ENCODE data around the gene CDK14.
"Not testable (repeated sequence)": the region's sequence is repeated elsewhere in the genome, so short reads cannot be mapped to it uniquely, and the experiment has no call there.

CDK14 gene

DNA sequence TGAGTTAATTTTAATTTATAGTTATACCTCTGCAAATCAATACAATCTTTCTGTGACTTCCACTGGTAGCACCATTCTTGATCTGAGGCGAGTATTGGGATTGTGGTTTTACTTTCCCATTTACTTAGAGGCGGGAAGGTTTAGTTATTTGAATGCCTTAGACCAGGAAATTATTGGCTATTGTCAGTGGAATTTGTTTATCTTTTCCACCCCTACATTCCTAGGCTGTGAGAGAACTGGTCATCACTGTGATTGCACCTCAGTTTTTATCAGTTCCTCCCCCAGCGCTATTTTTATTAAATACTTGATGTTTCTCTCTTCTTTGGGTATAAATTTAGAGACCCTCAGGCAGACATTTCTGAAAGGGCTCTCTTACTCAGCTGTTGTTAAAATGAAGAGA is 29.9 kb downstream of the CDK14 start:
- DNase-seq (ENCODE audit: insufficient read length, low spot score) = no peak
- no peak for FAIRE-seq

DNA sequence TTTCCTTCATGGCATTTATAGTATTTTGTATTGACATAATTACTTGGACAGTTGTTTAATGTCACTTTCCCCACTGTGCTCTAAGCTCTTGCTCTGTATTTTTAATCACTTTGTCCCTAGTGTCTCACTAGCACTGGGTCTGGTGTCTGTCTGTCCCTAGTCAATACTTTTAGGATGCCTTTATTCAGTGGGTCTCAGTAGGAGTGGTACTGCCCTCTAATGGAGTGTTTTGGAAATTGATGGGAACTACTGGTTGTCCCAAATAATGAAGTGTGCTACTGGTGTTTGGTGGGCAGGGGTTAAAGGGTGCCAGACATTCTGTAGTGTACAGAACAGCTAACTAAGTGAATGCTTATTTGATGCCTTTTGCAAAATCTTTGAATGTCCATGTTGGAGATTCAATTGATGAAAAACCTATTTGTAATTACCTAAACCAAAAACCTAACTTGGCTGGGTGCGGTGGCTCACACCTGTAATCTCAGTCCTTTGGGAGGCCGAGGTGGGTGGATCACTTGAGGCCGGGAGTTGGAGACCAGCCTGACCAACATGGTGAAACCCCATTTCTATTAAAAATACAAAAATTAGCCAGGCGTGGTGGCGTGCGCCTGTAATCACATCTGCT is 33.3 kb downstream of the CDK14 start:
- DNase-seq (ENCODE audit: insufficient read length, low spot score) (peak; percentile 23), FAIRE-seq (peak; percentile 55)

DNA sequence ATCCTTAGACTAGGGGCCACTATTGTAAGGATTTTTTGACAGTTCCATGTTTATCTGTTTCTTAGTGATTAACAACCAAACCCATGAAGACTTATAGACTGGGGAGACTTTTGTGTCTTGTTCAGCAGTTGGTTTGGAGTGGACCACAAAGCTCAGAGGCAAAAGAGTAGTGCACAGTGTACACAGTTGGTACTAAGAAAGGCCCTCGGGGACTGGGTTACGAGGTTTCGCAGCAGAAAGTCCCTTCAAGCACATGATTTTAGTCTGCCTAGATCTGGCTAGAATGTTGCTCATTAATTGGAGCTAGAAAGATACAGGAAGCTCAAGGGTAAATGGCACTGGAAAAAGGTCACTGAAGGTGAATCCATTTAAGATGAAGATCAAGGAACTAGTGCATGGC is 35.4 kb downstream of the CDK14 start:
- no peak for DNase-seq (ENCODE audit: insufficient read length, low spot score)
- FAIRE-seq = no peak

DNA sequence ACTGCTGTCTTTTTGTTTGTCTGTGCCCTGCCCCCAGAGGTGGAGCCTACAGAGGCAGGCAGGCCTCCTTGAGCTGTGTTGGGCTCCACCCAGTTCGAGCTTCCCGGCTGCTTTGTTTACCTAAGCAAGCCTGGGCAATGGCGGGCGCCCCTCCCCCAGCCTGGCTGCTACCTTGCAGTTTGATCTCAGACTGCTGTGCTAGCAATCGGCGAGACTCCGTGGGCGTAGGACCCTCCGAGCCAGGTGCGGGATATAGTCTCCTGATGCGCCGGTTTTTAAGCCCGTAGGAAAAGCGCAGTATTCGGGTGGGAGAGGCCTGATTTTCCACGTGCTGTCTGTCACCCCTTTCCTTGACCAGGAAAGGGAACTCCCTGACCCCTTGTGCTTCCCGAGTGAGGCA is 43.6 kb downstream of the CDK14 start:
- not testable (repeated sequence) for FAIRE-seq; DNase-seq (ENCODE audit: insufficient read length, low spot score)

DNA sequence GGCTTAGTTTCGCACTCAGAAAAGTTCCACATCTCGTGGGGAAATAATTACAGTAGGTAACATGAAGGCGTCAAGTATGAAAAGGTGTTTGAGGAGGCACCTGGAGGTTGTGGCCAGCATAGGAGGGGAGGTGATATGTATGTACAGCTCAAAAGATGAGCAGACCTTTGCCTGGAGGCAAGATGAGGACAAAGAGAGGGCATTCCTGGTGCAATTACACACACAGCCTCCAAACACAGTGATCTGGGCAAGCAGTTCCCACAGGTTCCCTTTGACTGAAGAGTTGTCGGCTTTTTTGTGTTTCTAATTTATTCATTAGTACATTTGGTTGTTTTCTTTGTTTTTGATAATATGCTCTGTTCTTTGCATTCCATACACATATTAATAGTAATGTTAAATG is 46.9 kb downstream of the CDK14 start:
- DNase-seq (ENCODE audit: insufficient read length, low spot score) = no peak
- FAIRE-seq = peak; percentile 21

DNA sequence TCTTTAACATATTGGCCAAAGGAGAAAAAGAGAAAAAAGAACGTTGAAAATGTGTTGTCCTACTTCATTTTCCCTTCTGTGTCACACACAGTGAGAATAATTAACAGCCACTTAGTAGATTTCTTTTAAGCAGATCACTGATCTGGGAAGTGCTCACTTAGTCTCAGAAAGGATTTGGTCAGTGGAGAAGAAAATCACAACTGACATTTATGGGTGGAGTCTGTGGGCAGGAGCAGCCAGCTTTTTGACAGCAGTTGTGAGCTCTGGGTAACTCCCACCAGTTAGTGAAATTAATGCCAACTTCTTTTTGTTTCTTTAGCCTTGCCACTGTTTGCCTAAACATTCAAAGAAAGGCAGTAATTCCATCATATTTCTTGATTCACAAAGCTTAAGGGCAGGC is 49.7 kb downstream of the CDK14 start:
- DNase-seq (ENCODE audit: insufficient read length, low spot score) = no peak
- FAIRE-seq = peak; percentile 84

DNA sequence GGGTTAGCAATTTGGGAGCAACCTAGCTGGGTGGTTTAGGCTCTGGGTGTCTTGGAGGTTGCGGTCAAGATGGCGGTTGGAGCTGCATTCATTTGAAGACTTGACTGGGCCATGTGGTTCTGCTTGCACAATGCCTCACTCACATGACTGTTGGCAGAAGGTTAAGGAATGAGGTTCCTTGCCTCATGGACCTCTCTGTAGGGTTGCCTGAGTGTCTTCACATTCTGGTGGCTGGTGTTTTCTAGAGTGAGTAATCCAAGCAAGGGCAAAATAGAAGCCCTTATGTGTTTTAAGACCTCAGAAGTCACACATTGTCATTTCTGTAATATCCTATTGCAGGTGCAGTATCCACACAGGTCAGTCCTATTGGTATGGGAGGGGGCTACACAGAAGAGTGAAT is 52.0 kb downstream of the CDK14 start:
- DNase-seq (ENCODE audit: insufficient read length, low spot score) (no peak), FAIRE-seq (no peak)

DNA sequence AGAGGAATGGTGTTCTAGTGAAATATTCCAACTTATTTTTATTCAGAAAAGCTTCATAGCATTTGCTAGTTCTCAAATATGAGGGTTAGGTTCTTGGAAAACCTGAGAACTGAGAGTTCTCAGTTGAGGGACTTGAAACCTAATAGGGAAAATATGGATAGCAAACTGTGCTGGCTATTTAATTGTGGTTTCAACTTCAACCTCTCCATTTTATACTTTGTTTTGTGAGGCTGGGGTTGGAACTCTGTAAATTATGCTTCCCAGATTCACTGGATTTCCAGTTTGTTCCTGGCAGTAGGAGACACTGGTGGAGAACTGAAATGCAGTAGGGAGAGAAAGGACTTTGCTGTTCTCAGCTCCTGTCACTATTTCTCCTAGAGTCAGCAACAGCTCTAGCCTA is 52.7 kb downstream of the CDK14 start:
- no peak for FAIRE-seq
- no peak for DNase-seq (ENCODE audit: insufficient read length, low spot score)

DNA sequence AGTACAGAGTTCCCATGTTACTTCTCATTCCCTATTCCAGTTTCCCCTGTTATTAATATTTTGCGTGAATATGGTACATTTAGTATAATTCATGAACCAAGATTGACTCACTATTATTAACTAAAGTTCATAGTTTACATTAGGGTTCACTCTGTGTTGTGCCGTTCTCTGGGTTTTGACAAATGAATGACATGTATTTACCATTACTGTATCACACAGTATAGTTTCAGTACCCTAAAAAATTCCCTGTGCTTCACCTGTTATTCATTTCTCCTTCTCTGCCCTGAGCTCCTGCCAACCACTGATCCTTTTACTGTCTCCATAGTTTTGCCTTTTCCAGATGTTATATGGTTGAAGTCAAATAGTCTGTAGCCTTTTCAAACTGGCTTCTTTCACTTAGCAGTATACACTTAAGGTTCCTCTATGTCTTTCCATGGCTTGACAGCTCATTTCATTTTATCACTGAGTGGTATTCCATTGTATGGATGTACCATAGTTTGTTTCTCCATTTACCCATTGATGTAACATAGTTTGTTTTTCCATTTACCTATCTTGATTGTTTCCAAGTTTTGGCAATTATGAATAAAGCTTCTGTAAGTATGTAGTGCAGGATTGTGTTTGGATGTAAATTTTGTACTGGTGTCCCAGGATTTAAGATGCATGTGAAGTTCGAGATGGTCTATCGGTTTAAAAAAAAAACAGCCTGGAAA is 58.8 kb downstream of the CDK14 start:
- DNase-seq (ENCODE audit: insufficient read length, low spot score) = no peak
- FAIRE-seq = no peak

DNA sequence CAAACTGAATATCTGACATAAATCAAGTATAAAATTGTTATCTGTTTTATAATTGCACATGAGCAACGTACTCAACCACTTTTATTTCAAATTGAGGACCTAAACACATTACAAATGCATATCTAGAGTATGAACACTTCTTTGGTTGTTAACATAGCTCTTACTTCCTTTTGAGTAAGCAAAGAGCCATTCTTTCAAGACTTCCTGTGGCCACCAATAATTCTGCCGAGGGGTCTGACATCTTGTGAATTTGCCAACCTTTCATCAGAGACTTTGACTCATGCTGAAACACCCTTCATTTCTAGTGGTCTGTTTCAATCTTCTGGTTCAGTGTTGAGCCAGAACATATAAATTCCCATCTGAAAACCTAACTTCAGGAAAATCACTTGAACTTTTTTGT is 59.4 kb downstream of the CDK14 start:
- no peak for DNase-seq (ENCODE audit: insufficient read length, low spot score)
- peak; percentile 86 for FAIRE-seq

DNA sequence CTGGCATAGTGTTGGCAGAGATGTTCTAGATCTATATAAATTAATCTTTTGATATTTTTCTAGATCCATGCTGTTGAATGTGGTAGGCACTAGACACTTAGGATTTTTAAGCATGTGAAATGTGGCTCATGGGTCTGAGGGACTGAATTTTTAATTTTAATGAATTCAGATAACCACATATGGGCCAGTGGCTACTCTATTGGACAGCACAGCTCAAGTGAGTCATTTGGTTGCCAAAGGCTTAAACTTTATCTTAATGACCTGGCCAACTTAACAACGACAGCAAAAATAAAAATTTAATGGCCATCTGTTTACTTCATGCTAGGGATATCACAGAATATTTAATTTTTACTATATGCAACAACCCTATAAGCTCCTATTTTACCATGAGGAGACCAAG is 61.4 kb downstream of the CDK14 start:
- DNase-seq (ENCODE audit: insufficient read length, low spot score) = no peak
- FAIRE-seq = no peak

DNA sequence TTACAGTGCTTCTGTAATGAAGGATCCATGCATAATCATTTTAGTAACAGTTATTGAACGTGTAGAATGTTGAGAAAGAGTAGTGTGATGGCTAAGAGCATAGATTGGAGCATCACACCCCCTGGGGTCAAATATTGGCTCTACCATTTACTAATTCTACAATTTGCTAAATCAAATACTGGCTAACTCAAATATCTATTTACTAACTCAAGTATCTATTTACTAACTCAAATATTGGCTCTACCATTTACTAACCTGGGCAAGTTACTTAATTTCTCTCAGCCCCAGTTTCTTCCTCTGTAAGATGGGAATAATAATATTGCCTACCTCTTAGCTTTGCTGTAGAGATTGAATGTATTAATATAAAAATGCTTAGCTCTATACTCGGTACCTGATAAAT is 64.0 kb downstream of the CDK14 start:
- FAIRE-seq = no peak

DNA sequence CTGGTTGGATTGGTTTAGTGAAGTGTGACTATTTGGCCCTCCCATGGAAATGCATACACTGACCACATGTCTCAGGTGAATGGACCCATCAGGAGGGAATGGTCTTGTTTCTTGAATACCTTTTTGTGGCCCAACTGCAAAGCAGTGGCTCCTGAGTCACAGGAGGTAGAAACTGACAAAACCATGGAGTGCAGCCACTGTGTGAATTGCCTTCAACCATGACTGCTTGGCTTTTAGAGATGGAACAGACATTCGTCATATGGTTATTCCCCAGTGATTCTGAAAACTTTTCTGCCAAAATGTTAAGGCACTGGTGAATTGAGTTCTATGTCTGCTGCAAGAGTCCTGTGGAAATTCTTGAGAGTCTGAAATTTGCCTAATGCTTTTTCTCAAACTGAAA is 64.7 kb downstream of the CDK14 start:
- FAIRE-seq (peak; percentile 58), DNase-seq (ENCODE audit: insufficient read length, low spot score) (no peak)

More for the DNA sequence above, 64.0 kb downstream of the CDK14 start:
- no peak for DNase-seq (ENCODE audit: insufficient read length, low spot score)

DNA sequence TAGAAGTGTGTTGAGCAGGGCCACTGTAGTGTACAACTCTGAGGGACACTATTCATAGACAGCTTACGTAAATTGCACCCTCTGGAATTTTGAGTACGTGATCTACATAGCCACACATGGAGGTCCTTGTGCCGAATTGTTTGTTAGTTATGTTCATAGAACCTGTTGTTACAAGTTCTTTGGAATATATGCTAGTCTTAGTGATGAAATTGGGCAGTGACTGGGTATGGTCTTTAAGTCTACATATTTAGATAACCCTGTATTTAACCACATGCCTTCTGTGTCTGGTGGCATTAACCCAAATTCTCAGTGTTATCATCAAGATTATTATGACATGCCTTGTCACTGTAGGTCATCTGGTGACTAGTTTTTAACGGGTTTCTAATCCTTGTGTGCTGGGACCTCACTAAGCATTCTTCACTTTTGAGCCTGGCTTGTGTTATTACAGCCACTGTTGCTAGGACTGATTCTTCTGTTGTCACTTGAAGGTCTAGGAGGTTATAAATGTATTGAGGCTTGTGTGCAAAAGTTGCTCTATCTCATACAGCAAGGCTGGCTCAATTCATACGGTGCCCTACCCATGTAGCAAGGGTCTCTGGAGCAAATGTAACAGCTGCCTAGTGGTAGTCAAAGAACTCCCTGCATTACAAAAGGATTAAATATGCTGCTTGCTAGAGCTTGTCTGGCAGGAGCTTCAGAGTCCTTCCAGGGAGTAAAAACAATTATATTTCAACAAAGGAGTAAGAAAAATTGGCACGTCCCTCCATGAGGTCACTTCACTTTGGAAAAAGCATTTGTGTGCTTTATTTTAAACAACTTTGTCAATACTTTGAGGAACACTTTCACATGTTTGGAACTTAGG is 65.4 kb downstream of the CDK14 start:
- FAIRE-seq (peak; percentile 35), DNase-seq (ENCODE audit: insufficient read length, low spot score) (no peak)

DNA sequence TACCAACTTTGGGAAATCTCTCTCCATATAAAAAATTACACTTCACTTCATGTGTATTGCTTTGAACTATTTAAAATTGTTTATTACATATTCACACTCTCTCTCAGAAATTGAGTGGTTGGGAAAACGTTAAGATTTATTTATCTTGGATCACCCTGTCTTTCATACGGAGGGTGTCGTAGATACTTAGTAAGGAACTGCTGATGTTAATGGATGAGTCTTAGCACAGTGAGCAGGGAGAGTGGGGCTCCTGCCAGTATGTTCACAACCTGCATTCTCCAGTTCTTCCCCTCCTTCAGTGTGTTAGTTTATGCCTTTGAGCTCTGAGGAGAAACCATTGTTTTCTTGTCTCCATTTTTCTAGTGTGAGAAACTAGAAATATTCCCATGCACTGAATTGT is 67.1 kb downstream of the CDK14 start:
- FAIRE-seq (peak; percentile 62), DNase-seq (ENCODE audit: insufficient read length, low spot score) (no peak)

DNA sequence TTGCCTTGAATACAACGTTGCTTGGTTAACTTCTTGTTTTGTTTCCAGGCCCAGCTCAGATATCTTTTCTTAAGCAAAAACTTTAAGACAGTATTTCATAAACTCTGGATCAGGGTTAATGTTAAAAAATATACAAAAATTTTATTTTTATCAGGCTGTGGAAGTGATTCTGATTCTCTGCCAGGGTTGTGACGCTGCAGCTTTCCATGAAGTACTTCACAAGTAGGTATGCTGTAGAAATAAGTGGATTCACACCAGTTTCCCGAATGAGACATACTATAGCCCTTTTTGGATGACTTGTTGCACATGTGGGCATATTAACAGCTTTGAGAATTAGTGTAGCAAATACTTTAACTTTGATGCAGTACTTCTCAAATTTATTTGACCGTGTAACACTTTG is 70.1 kb downstream of the CDK14 start:
- no peak for DNase-seq (ENCODE audit: insufficient read length, low spot score)
- no peak for FAIRE-seq

DNA sequence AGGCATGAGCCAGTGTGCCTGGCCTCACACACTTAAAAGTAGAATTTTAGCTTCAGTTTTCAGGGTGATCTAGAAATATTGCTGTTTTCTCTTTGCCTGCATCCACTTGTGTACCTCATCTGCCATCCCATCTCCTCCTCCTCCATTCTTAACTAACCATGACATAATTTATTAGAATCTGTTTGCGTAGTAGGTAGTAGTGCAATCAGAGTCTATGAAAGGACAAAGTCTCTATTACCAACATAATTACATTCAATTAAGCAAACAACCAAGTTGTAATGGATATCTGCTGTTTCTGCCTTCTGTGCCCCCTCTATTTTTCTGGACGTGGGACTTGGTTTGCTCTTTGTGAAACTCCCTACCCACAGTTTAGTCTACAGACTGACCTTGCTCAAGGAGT is 72.9 kb downstream of the CDK14 start:
- FAIRE-seq (no peak), DNase-seq (ENCODE audit: insufficient read length, low spot score) (no peak)

DNA sequence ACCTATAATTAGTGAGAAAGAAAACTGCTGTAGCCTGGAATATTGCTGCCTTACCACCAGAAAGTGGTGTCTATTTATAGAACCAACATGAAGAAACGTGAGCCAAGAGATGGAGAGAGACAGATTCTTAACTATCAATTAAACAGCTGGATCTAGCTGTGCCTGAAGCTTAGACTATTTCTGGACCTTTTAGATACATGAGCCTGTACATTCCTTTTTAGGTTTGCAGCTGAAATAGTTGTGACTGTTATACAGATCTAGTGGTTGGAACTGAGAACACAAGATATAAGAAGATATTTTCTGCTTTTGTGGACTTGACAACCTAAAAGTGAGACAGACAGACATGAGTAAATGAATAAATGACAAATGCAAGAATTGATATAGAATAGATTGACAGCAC is 73.4 kb downstream of the CDK14 start:
- DNase-seq (ENCODE audit: insufficient read length, low spot score) = no peak
- peak; percentile 70 for FAIRE-seq

DNA sequence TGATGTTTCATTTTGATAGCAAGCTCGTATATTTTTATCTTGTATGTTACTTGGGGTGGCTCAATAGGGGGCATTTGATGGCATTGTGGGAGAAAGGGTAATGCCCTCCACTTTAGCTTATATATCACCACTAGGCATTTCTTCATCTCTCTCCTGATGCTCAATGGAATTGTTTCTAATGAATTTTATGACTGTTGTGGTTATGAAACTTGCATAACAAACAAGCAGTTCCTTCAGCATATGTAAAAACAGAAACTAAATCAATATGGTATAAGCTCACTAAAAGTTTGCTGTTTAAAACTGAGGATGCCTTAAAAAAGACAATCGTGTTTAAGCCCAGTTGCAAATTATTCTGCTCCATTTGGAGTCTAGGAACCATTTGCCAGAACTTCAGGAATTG is 75.5 kb downstream of the CDK14 start:
- DNase-seq (ENCODE audit: insufficient read length, low spot score) = no peak
- no peak for FAIRE-seq

DNA sequence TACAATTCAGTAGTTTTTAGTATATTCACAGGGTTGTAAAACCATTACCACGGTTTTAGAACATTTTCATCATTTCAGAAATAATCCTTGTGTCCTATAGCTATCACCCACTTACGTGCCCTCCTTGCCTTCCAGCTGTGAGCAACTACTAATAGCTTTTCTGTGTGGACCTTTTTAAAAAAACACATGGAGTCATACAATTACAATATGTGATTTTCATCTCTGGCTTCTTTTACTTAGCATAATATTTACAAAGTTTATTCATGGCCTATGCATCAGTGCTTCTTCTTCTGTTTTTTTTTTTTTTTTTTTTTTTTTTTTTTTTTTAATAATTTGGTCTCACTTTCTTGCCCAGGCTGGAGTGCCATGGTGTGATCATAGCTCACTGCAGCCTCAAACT is 76.1 kb downstream of the CDK14 start:
- DNase-seq (ENCODE audit: insufficient read length, low spot score) = no peak
- FAIRE-seq = no peak

DNA sequence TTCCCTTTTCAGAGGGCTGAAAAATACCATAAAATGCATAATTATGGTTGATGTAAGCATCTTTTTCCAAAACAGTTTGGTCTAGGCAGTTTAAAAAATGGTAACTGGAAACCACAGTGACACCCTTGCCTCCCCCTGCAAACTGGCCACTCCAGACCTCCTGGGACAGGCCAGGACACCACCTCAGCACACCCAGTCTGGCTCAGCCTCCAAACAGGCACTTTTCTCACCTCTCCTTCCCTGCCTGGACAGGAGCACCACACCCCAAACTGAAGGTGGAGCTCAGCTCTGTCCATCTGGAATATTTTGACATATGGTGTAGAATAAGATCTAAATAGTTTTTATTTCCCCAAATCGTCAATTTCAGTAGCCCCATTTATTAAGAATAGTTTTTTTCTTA is 78.5 kb downstream of the CDK14 start:
- no peak for DNase-seq (ENCODE audit: insufficient read length, low spot score)
- FAIRE-seq = no peak

DNA sequence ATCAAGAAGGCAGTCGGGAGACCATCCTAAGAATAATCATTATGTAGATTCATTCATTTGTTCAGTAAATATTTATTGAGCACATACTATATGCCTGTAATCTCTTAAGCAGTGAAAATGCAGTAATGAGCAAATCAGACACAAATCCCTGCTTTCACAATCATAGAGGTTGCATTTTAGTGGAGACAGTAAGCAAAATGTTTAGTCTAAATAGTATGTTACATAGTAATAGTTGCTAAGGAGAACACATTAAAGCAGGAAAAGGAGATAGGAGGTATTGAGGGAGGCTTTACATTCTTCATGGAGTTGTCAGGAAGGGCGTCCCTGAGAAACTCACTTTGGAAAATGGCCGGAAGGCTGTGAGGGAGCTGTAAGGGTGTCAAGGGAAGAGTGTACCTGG is 79.9 kb downstream of the CDK14 start:
- FAIRE-seq (no peak), DNase-seq (ENCODE audit: insufficient read length, low spot score) (no peak)
